Kidney epithelial cell (primary cell): ENCODE results near the gene NFKBIL1. TPM values are rescaled to one million over a fixed set of nuclear protein-coding genes. Genes with fewer than 3 reads are reported as not detected.
"Not testable (repeated sequence)": the region's sequence is repeated elsewhere in the genome, so short reads cannot be mapped to it uniquely, and the experiment has no call there.

Source experiments
- DNase-seq: peaks from one replicate; pipeline ENCODE4 v3.0.0-alpha.2; 2010; ENCODE audit warnings: low read depth
- H3K27me3 ChIP-seq: 2 replicates; pipeline ENCODE4 v1.6.0; 2011; ENCODE audit warnings: low read length; ENCODE audit not compliant: control insufficient read depth, insufficient read depth
- H3K36me3 ChIP-seq: 2 replicates; pipeline ENCODE4 v1.5.1; 2011; ENCODE audit warnings: low read length; ENCODE audit not compliant: control insufficient read depth, insufficient read depth
- H3K4me3 ChIP-seq: 2 replicates; pipeline ENCODE4 v1.5.1; 2011; ENCODE audit warnings: low read depth, mild to moderate bottlenecking, control low read depth, low read length
- CTCF ChIP-seq: IDR thresholded peaks from 2 replicates; pipeline ENCODE4 v1.5.1; 2011; ENCODE audit warnings: mild to moderate bottlenecking, moderate library complexity, low read length, control low read depth, inconsistent platforms; ENCODE audit not compliant: insufficient read depth, poor library complexity, severe bottlenecking
- total RNA-seq: library from RNA; depleted of rRNA; stranded (reverse); fragments of >200 nt; gene quantifications from 2 replicates; pipeline ENCODE4 v1.2.3, GENCODE V29; 2015

The NFKBIL1 gene
- total RNA-seq, 1 donor from 2014 or later: 44.0 TPM

- DNase-seq: no peak
- no peak for TF ChIP-seq CTCF
- no peaks in the 10 kb centered on the region for H3K36me3 ChIP-seq
Measured at GRCh38 chr6:31588871-31589650, 41.7 kb downstream of the NFKBIL1 start.

GRCh38 chr6:31590691-31591090 lies 43.3 kb downstream of the NFKBIL1 start:
- H3K4me3 ChIP-seq, DNase-seq, H3K36me3 ChIP-seq, H3K27me3 ChIP-seq: not testable (repeated sequence)

More at GRCh38 chr6:31588871-31589650, 41.7 kb downstream of the NFKBIL1 start:
- Histone ChIP-seq H3K27me3 (no peaks in the 10 kb centered on the region), H3K4me3 (no peak overlapping the region)

DNA sequence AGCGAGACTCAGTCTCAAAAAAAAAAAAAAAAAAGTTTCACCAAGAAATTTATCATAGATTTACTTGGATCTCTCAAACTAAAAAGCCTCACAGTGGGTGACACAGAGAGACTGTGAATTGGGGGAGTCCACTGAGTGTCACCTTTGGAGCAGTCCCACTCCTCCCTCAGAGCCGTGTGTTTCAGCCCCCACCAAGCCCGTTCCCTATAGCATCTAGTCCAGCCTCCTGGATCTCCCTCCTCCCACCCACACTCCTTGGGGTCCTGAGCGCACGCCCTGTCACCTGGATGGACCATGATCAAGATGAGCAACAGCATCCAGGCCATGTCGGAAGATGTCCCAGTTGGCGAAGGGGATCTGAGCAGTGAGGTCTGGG lies 45.0 kb downstream of the NFKBIL1 start:
- Histone ChIP-seq H3K4me3 (no peak overlapping the region), H3K27me3 (no peaks in the 10 kb centered on the region), H3K36me3 (no peaks in the 10 kb centered on the region)
- no peak for DNase-seq
- TF ChIP-seq CTCF: no peak

DNA sequence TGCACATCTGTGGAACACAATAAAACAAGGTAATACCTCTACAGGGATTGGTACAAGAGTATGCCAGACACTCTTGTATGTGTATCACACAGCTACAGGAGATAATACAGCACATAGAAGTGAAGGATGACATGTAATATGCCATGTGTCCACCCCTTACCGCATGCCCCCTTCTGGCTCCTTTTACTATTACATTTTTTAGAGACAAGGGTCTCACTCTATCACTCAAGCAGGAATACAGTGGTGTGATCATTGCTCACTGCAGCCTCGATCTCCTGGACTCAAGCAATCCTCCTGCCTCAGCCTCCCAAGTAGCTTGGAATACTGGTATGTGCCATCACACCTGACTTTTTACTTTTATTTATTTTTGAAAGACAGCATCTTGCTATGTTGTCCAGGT lies 49.6 kb downstream of the NFKBIL1 start:
- Histone ChIP-seq H3K36me3 (no peaks in the 10 kb centered on the region), H3K4me3 (no peak overlapping the region), H3K27me3 (no peaks in the 10 kb centered on the region)
- DNase-seq: no peak
- TF ChIP-seq CTCF: peak; percentile 8

- Histone ChIP-seq H3K27me3 (no peaks in the 10 kb centered on the region), H3K36me3 (no peaks in the 10 kb centered on the region), H3K4me3 (no peak overlapping the region)
- DNase-seq: no peak
- no peak for TF ChIP-seq CTCF
Measured at GRCh38 chr6:31607317-31607716, 59.9 kb downstream of the NFKBIL1 start.

Other genes with a start within 250 kb of the NFKBIL1 start
- 484 and 545 TPM in 2 replicates for gene HLA-B, start 190.4 kb upstream of the NFKBIL1 start, total RNA-seq
- gene MICA, start 144.0 kb upstream of the NFKBIL1 start, total RNA-seq: 33.2 and 48.8 TPM in 2 replicates
- 6.9 and 8.1 TPM in 2 replicates for gene MICB, start 49.5 kb upstream of the NFKBIL1 start, total RNA-seq
- gene MCCD1, start 18.6 kb upstream of the NFKBIL1 start, total RNA-seq: not detected in 2 replicates
- 290 and 412 TPM in 2 replicates for gene DDX39B, start 5.6 kb upstream of the NFKBIL1 start, total RNA-seq
- gene ATP6V1G2, start 1.0 kb upstream of the NFKBIL1 start, total RNA-seq: 0.67 and 2.7 TPM in 2 replicates
- gene LTA, start 24.7 kb downstream of the NFKBIL1 start, total RNA-seq: 0.92 TPM in 1 of 2 replicates, not detected in the other
- gene TNF, start 28.0 kb downstream of the NFKBIL1 start, total RNA-seq: 16.7 and 18.6 TPM in 2 replicates
- gene LTB, start 34.8 kb downstream of the NFKBIL1 start, total RNA-seq: 19.3 and 21.4 TPM in 2 replicates
- 0.42 TPM in 1 of 2 replicates, not detected in the other for gene LST1, start 38.7 kb downstream of the NFKBIL1 start, total RNA-seq
- not detected in 2 replicates for gene NCR3, start 45.4 kb downstream of the NFKBIL1 start, total RNA-seq
- gene AIF1, start 67.6 kb downstream of the NFKBIL1 start, total RNA-seq: 0.33 TPM in 1 of 2 replicates, not detected in the other
- 117 and 143 TPM in 2 replicates for gene PRRC2A, start 73.1 kb downstream of the NFKBIL1 start, total RNA-seq
- 468 and 473 TPM in 2 replicates for gene BAG6, start 105.1 kb downstream of the NFKBIL1 start, total RNA-seq
- gene APOM, start 108.3 kb downstream of the NFKBIL1 start, total RNA-seq: 1.3 and 1.8 TPM in 2 replicates
- 19.0 and 24.9 TPM in 2 replicates for gene C6orf47, start 113.2 kb downstream of the NFKBIL1 start, total RNA-seq
- 17.7 and 22.0 TPM in 2 replicates for gene GPANK1, start 117.4 kb downstream of the NFKBIL1 start, total RNA-seq
- 366 and 405 TPM in 2 replicates for gene CSNK2B, start 118.5 kb downstream of the NFKBIL1 start, total RNA-seq
- 2.8 and 6.0 TPM in 2 replicates for gene LY6G5B, start 122.4 kb downstream of the NFKBIL1 start, total RNA-seq
- not detected in 2 replicates for gene LY6G5C, start 133.5 kb downstream of the NFKBIL1 start, total RNA-seq
- gene ABHD16A, start 155.7 kb downstream of the NFKBIL1 start, total RNA-seq: 43.8 and 45.5 TPM in 2 replicates
- not detected in 2 replicates for gene LY6G6F, start 159.3 kb downstream of the NFKBIL1 start, total RNA-seq
- not detected in 2 replicates for gene LY6G6D, start 167.7 kb downstream of the NFKBIL1 start, total RNA-seq
- gene LY6G6C, start 174.1 kb downstream of the NFKBIL1 start, total RNA-seq: not detected in 2 replicates
- gene MPIG6B, start 175.8 kb downstream of the NFKBIL1 start, total RNA-seq: 0.29 TPM in 1 of 2 replicates, not detected in the other
- 91.5 and 106 TPM in 2 replicates for gene DDAH2, start 181.7 kb downstream of the NFKBIL1 start, total RNA-seq
- gene CLIC1, start 188.9 kb downstream of the NFKBIL1 start, total RNA-seq: 494 and 498 TPM in 2 replicates
- 8.9 and 13.1 TPM in 2 replicates for gene MSH5, start 192.4 kb downstream of the NFKBIL1 start, total RNA-seq
- gene SAPCD1, start 215.0 kb downstream of the NFKBIL1 start, total RNA-seq: 1.1 and 2.2 TPM in 2 replicates
- gene VWA7, start 229.7 kb downstream of the NFKBIL1 start, total RNA-seq: 1.5 and 3.1 TPM in 2 replicates
- 165 and 181 TPM in 2 replicates for gene VARS1, start 248.1 kb downstream of the NFKBIL1 start, total RNA-seq